Activated CD4-positive, alpha-beta T cell treated with anti-CD3 and anti-CD28 coated beads for 48 hours (primary cell): ENCODE measurements around the gene TM9SF3.
"Not testable (repeated sequence)": the region's sequence is repeated elsewhere in the genome, so short reads cannot be mapped to it uniquely, and the experiment has no call there.

ENCODE experiments used
- DNase-seq: peaks from one replicate; pipeline ENCODE4 v3.0.0-alpha.2; 2020

The TM9SF3 gene

DNA sequence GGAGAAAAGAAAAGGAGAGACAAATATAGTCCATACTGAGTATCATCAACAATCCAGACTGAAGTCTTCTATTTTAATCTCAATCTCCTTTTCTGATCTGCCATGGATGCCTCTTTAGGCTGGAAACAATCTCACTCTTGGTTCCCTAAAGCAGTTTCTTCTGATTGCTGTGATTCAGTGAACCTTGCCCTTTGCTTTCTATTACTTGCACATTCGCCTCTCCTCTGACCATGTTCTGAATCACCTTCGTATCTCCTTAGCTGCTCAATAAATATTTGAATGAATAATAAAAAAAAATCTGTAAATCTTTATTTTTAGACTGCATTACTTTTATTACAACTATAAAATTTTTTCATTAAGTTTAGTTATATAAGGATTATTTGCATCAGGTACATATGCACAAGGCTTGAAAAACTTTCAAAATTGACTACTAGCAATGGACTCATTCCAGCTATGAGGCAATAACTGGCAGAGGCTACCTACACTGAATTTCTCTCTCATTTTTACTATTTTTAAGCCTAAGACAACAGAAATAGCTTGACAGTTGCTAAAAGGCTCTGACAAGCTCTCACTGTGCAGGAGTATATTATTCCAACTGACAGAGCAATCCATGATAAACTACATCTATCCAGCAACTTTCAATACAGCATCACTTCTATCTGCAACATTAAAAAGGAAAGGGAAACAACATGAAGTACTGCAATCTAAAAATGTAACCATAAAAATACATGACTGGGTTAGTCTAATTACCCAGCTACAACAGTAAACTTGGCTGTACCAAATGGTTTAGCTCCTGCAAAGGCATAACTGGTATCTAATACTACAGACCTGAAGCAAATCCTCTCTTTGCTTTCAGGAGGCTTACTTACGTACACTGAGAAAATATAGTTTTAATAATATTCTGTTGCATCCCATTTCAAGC lies 25.6 kb downstream of the TM9SF3 start:
- no peak for DNase-seq

DNA sequence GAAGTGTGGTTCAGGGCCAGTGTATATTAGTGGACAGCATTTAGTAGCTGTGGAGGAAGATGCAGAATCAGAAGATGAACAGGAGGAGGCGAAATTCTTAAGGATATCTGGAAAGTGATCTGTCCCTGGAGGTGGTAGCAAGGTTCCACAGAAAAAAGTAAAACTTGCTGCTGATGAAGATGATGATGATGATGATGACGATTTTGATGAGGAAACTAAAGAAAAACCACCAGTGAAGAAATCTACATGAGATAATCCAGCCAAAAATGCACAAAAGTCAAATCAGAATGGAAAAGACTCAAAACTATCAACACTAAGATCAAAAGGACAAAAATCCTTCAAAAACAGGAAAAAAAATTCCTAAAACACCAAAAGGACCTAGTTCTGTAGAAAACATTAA lies 26.3 kb downstream of the TM9SF3 start:
- DNase-seq: no peak

- no peak for DNase-seq
Measured at GRCh38 chr10:96556003-96556402, 30.8 kb downstream of the TM9SF3 start.

DNA sequence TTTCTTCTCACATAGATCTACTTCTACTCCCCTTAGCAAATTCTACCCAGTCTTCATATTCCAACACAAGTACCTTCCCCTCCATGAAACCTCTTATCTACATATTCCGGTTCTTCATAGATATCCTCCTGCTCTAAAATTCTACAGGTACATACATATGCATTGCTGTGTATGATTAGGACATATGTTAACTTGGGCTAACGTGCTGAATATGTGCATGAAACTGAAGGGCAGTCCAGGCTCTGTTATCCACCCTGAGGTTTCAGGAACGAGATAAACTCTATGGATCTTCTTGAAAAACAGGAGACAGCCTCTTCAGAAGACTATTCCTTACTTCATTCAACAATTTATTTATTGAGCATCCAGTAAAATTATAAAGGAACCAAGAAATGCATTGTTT lies 31.5 kb downstream of the TM9SF3 start:
- no peak for DNase-seq

GRCh38 chr10:96548589-96548988 lies 38.2 kb downstream of the TM9SF3 start:
- no peak for DNase-seq

DNA sequence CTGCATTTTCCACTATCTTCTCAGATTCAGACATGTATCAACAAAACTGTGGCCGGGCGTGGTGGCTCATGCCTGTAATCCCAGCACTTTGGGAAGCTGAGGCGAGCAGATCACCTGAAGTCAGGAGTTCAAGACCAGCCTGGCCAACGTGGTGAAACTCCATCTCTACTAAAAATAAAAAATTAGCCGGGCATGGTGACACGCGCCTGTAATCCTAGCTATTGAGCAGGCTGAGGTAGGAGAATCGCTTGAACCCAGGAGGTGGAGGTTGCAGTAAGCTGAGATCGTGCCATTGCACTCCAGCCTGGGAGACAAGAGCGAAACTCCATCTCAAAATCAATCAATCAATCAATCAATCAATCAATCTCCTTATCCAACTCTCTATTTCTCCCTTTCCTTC lies 41.3 kb downstream of the TM9SF3 start:
- DNase-seq: not testable (repeated sequence)

GRCh38 chr10:96541921-96542320 lies 44.9 kb downstream of the TM9SF3 start:
- no peak for DNase-seq

DNA sequence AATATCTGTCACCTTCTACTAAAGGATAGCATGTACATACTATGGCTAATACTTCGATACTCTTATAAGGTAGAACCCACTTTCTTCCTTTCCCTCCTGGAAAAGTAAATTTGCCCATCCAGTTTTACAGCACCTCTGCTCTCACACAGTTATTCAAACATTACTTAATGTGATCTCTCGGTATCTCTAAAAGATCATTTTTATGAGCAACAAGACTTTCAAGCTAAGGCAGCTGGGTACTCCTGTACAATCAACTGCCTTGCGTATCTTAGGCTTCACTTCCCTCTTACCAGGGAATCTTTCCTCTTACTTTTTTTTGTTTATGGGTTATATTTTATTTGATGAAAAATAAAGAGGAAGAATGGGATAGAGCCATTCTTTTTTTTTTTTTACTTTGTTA lies 46.6 kb downstream of the TM9SF3 start:
- DNase-seq: no peak

GRCh38 chr10:96538683-96539082 lies 48.1 kb downstream of the TM9SF3 start:
- no peak for DNase-seq

DNA sequence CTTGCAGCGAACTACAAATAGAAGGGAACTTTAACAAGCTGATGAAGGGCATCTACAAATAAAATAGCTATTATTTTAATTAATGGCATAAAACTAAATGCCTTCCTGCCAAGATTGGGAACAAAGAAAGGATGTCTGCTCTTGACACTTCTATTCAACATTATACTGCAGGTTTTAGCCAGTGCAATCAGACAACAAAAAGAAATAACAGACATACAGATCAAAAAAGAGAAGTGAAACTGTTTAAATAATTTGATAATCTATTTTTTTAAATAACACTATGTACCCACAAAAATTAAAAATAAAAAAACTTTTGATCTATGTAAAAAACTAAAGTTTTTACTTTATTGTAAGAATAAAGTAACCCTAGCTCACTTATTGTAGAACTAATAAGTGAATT lies 50.7 kb downstream of the TM9SF3 start:
- no peak for DNase-seq

DNA sequence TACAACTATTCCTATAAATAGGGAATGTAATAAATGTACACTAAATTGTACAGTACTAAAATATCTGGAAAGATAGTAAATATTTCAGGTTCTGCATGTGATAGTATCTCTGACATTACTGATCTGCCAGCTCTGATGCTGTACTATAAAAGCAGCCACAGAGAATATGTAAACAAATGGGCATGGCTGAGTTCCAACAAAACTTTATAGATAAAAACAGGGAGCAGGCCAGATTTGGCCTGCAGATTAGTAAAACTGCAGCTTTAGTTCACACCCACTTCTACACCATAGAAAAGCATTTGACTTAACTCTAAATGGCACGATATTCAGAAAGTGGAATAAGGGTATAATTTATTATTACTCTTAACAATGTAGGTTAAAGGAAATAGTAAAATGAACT lies 54.3 kb downstream of the TM9SF3 start:
- DNase-seq: no peak

DNA sequence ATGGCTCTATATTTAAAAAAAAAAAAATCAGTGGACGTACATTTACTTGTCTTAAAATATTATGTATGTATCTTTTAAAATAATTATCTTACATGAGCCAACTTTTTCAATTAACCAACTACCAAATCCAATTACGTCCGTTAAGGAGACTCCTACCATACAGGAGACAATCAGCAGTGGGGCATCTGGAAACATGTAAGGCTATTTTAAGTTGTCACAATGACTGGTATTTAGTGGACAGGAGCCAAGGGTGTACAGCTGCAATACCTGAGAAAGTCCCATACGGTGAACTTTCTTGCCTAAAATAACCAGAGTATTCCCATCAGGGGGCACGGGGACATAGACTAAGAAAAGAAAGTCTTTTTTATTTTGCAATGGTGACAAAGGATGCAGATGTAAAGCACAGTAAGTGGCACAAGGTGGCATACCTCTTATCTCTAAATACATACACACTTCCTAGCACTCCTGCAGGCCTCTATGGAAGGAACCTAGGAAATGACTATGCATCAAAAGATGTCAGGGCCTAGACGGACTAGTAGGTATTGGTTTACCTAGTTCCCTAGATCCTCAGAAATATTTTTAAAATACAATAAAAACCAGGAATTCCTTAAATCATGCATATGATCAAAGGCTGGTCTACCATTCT lies 57.1 kb downstream of the TM9SF3 start:
- DNase-seq: no peak

DNA sequence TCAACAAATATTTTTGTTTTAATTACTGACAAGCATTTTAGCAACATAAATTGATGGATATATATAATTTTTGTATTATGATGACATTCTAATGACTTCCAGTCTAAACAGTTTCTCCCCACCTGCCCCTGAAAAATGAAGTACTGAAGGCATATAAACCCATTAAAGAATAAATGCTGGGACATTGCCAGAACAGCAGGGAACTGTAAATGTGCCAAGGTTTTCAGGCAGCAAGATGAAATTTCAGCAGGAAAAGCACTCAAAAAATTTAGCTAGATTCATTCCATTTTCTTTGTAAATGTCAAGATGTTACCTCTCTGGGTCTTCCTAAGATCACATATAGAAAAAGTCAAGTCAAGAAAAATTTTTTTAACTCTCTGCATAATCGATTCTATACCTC lies 62.1 kb downstream of the TM9SF3 start:
- DNase-seq: no peak

- DNase-seq: no peak
Measured at GRCh38 chr10:96517284-96517683, 69.5 kb downstream of the TM9SF3 start.

- DNase-seq: no peak
Measured at GRCh38 chr10:96516337-96516736, 70.5 kb downstream of the TM9SF3 start.

DNA sequence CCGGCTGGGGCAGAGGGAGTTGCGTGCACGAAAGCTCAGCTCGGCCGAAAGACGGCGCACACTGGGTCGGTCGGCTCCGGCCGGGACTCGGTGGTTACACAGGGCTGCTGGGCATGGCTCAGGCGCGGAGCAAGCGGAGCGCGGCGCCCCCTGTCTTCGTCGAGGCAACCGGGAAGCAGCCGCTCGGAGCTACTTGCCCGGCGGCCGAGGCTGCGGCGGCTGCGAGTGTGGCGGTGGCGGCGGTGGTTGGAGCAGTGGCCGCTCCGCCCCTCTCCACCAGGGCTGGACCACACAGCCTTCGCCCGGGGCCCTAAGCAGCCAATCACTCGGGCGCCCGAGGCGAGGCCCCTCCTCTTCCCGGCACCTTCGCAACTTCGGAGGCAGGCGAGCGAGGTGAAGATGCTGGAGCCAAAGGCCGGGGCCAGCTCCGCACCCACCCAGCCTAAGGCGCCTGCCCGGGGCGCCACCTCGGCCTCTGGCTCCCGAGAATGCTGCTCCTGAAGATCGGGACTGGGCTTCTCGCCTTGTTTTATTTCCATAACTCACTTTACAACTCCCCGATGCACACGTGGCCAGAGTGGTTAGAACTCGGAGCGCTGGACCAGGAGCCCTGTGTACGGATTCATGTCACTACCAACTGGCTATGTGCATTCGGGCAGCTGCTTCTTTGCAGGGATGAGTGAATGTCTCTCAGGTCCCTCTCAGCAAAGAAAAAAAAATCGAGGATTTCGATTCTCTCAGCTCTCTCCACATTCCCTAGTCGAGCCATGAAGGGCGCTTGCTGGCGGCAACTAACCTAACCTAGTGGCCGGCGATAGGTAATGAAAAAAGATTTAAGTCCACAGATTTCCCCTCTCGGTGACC lies 72.9 kb downstream of the TM9SF3 start, which contains the start of gene TLL2:
TLL2 (minus strand) TSS at position 229 of the 864 bp plus-strand sequence. CDS start 241 bp downstream, outside the sequence.
- DNase-seq: peak; percentile 74

DNA sequence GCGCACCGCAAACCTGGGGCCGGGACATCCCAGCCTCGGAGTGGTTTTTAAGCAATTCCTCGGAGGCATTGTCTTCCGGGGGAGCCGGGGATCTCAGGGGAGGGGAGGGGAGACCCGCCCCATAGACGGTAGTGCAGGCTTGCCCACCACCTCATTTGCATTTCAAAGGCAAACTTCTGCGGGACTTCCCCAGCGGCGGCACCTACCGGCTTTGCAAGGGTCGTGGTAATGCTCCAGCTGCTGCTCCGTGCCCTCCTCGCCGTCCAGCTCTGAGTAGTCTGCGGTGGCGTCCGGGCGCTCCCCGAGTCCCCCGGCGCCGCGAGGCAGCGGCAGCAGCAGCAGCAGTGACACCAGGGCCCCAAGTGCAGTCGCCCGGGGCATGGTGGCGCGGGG lies 73.5 kb downstream of the TM9SF3 start:
- DNase-seq: no peak

GRCh38 chr10:96512524-96513304 lies 74.1 kb downstream of the TM9SF3 start:
- DNase-seq: peak; percentile 13

DNA sequence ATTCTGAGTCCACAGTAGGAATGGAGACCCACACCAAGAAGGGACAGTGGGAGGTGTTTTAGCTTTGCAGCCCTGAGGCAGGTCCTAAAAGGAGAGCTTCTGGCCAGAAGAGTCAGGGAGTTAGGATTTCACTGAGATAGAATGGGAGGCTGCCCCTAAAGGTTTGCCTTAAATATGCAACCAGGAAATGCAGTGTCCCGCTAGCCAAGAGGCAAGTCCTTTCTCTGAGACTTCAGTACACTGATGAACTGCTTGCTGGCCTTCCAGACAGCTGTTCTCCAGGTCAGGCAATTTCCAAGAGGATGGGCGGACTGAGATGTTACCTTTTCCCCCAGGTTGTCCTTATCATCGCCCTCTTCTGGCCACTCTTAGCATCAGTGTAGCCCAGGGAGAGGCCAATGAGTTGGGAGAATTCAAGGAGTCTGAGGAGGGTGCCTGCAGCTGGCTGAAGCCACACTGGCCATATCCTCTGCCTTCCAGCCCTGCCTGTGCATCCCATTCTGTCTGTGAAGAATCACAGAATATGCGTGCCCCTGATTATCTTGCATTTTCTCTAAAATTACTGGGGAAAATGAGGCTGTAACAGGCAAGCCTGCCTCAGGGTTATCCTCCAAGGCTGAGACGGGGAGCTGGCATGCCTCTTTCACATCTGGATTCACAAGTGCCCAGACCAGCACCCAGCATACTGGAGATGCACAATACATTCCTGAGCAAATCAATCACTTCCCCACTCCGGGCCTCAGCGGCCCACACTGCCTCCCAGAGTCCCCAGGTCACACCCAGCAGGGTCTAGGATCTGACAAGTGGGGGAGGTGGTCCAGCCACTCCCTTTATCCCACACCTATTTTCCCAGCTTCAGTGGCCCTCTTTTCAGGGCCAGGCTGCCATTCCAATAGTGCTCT lies 75.5 kb downstream of the TM9SF3 start:
- DNase-seq: peak; percentile 43

DNA sequence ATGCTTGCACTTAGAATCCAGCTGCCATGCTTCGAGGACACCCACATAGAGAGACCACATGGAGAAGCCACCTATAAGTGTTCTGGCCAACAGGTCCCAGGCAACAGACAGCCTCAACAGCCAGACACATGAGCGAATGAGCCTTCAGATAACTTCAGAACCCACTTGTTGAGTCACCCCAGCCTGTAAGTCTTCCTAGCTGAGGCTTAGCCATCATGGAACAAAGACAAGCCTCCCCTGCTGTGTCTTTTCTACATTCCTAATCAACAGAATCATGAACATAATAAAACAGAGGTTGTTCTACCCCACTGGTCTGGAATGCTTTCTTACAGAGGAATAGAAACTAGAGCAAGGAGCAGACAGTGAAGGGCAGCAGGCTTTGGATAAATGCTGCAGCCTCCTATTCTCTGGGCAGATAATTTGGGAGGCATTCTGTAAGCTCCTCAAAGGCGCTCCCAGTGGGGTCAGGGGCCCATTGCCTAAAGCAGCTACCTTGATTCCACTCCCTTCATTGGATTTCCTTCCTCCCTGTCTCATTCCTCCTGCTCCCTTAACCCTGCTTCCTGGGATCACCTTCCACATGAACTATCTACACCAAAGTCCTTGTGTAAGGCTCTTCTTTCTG lies 77.7 kb downstream of the TM9SF3 start:
- no peak for DNase-seq

- DNase-seq: no peak
Measured at GRCh38 chr10:96507044-96507443, 79.8 kb downstream of the TM9SF3 start.
